ENCODE results near the gene MTMR2.

Gene MTMR2

GRCh38 chr11:95917193-95918036 lies 6.5 kb downstream of the MTMR2 start:
- Histone ChIP-seq H3K27ac (ENCODE audit: low read depth, low read length) (no peak overlapping the region), H3K9me3 (ENCODE audit: low read length) (no peaks in the 10 kb centered on the region), H3K9ac (ENCODE audit: low read length) (no peak overlapping the region), H3K4me1 (ENCODE audit: insufficient read depth, low read length) (peaks cover 4% of the 10 kb centered on the region), H3K36me3 (ENCODE audit: insufficient read depth, low read length) (no peaks in the 10 kb centered on the region), H3K27me3 (ENCODE audit: control insufficient read depth in 1 of 2, insufficient read depth in 2 of 2, low read length in 2 of 2) (no peaks in the 10 kb centered on the region), H3K4me3 (ENCODE audit: low read depth in 1 of 2, low read length in 2 of 2) (no peak overlapping the region)

DNA sequence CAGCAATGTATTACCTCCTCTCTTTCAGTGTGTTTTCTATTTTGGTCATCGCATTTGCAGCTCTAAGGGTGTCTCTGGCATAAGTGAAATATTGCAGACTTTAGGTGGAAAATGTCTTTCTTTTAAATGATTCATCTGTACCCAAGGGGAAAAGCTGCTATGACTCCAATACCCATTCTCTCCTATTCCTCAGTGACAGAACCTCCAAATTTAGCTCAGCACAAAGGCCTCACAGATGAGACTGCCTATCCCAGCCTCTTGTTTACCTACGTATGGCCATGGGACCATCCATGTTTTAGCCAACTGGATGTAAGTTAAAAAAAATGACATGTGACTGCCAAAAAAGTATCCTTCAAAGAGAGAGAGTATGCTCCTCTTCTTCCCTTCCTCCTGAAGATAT lies 7.9 kb downstream of the MTMR2 start:
- H3K27ac ChIP-seq (ENCODE audit: low read depth, low read length), result no peak overlapping the region
- no peaks in the 10 kb centered on the region for H3K4me1 ChIP-seq (ENCODE audit: insufficient read depth, low read length)
- no peak overlapping the region for H3K4me3 ChIP-seq (ENCODE audit: low read depth in 1 of 2, low read length in 2 of 2)

DNA sequence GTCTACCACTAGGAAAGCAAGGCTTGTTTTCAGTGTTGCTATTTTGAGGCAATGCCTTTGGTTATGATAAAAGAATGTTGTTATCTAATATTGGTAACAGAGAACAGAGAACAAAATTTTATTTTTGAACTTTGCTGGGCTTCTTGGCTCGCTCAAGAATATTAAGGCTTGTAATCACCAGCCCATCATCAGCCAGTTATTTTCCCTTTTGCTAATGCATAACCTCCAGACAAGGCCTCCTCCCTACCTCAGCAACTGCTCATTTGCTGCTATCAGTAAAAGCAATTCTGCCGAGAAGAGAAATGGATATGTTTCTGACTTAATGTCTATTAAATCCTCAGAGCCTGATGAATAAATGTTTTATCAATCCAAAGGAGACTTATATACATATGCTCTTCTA lies 8.9 kb downstream of the MTMR2 start:
- no peak overlapping the region for H3K27ac ChIP-seq (ENCODE audit: low read depth, low read length)
- no peaks in the 10 kb centered on the region for H3K36me3 ChIP-seq (ENCODE audit: insufficient read depth, low read length)
- no peaks in the 10 kb centered on the region for H3K4me1 ChIP-seq (ENCODE audit: insufficient read depth, low read length)
- H3K27me3 ChIP-seq (ENCODE audit: control insufficient read depth in 1 of 2, insufficient read depth in 2 of 2, low read length in 2 of 2), result no peaks in the 10 kb centered on the region
- H3K9me3 ChIP-seq (ENCODE audit: low read length), result no peaks in the 10 kb centered on the region
- no peak overlapping the region for H3K9ac ChIP-seq (ENCODE audit: low read length)
- H3K4me3 ChIP-seq (ENCODE audit: low read depth in 1 of 2, low read length in 2 of 2), result no peak overlapping the region

More for the DNA sequence above, 7.9 kb downstream of the MTMR2 start:
- Histone ChIP-seq H3K9ac (ENCODE audit: low read length) (no peak overlapping the region), H3K27me3 (ENCODE audit: control insufficient read depth in 1 of 2, insufficient read depth in 2 of 2, low read length in 2 of 2) (no peaks in the 10 kb centered on the region), H3K9me3 (ENCODE audit: low read length) (no peaks in the 10 kb centered on the region), H3K36me3 (ENCODE audit: insufficient read depth, low read length) (no peaks in the 10 kb centered on the region)

- Histone ChIP-seq H3K9me3 (ENCODE audit: low read length) (no peaks in the 10 kb centered on the region), H3K4me3 (ENCODE audit: low read depth in 1 of 2, low read length in 2 of 2) (no peak overlapping the region), H3K27ac (ENCODE audit: low read depth, low read length) (no peak overlapping the region), H3K36me3 (ENCODE audit: insufficient read depth, low read length) (no peaks in the 10 kb centered on the region), H3K9ac (ENCODE audit: low read length) (no peak overlapping the region), H3K4me1 (ENCODE audit: insufficient read depth, low read length) (no peaks in the 10 kb centered on the region), H3K27me3 (ENCODE audit: control insufficient read depth in 1 of 2, insufficient read depth in 2 of 2, low read length in 2 of 2) (no peaks in the 10 kb centered on the region)
These were observed 9.9 kb downstream of the MTMR2 start for GRCh38 chr11:95913830-95914615.

- Histone ChIP-seq H3K4me3 (ENCODE audit: low read depth in 1 of 2, low read length in 2 of 2) (no peak overlapping the region), H3K27me3 (ENCODE audit: control insufficient read depth in 1 of 2, insufficient read depth in 2 of 2, low read length in 2 of 2) (no peaks in the 10 kb centered on the region), H3K9me3 (ENCODE audit: low read length) (no peaks in the 10 kb centered on the region), H3K9ac (ENCODE audit: low read length) (no peak overlapping the region), H3K36me3 (ENCODE audit: insufficient read depth, low read length) (no peaks in the 10 kb centered on the region), H3K4me1 (ENCODE audit: insufficient read depth, low read length) (no peaks in the 10 kb centered on the region), H3K27ac (ENCODE audit: low read depth, low read length) (no peak overlapping the region)
These were observed 10.9 kb downstream of the MTMR2 start for GRCh38 chr11:95912902-95913560.

DNA sequence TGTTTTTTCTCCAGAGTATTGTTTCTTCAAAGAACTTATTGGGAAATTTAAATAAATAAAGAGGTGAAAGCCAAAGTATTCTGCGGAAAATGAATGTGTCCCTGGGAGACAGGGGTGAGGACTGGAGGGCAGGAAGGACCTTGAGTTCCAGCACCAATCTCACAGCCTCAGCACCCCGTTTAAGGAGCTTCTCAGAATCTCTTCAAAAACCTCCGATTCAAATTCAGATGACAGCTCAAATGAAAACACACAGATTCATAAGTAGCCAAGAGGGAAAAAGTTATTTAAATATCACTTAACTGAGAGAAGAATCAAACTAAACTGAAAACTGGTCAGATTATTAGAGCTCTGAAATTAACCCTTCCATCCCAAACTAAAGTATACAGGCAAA lies 12.5 kb downstream of the MTMR2 start:
- no peak overlapping the region for H3K27ac ChIP-seq (ENCODE audit: low read depth, low read length)

GRCh38 chr11:95910638-95911368 lies 13.1 kb downstream of the MTMR2 start:
- no peaks in the 10 kb centered on the region for H3K27me3 ChIP-seq (ENCODE audit: control insufficient read depth in 1 of 2, insufficient read depth in 2 of 2, low read length in 2 of 2)
- no peaks in the 10 kb centered on the region for H3K4me1 ChIP-seq (ENCODE audit: insufficient read depth, low read length)
- no peaks in the 10 kb centered on the region for H3K36me3 ChIP-seq (ENCODE audit: insufficient read depth, low read length)
- H3K9me3 ChIP-seq (ENCODE audit: low read length), result no peaks in the 10 kb centered on the region
- H3K27ac ChIP-seq (ENCODE audit: low read depth, low read length), result no peak overlapping the region
- no peak overlapping the region for H3K9ac ChIP-seq (ENCODE audit: low read length)
- no peak overlapping the region for H3K4me3 ChIP-seq (ENCODE audit: low read depth in 1 of 2, low read length in 2 of 2)

More for the DNA sequence above, 12.5 kb downstream of the MTMR2 start:
- no peaks in the 10 kb centered on the region for H3K9me3 ChIP-seq (ENCODE audit: low read length)
- H3K27me3 ChIP-seq (ENCODE audit: control insufficient read depth in 1 of 2, insufficient read depth in 2 of 2, low read length in 2 of 2), result no peaks in the 10 kb centered on the region
- H3K9ac ChIP-seq (ENCODE audit: low read length), result no peak overlapping the region
- H3K4me3 ChIP-seq (ENCODE audit: low read depth in 1 of 2, low read length in 2 of 2), result no peak overlapping the region
- H3K36me3 ChIP-seq (ENCODE audit: insufficient read depth, low read length), result no peaks in the 10 kb centered on the region
- H3K4me1 ChIP-seq (ENCODE audit: insufficient read depth, low read length), result no peaks in the 10 kb centered on the region

DNA sequence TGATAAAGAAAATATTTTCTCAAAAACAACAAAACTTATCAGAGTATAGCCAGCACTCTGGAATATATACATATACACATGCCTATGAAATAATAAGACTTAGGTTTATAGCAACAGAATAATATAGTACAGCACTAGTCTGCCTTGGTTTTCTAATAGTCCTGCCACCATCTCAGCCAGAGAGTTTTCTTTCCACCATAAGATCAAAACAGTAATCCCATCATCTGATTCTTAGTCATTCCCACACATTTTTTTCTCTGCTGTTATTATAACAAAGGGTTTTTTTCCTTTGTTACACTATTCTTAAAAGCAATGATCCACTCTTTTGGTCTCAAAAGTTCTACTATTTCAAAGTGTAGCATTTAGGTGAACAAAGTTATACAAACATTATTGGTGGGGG lies 15.1 kb downstream of the MTMR2 start:
- H3K4me1 ChIP-seq (ENCODE audit: insufficient read depth, low read length), result no peaks in the 10 kb centered on the region
- H3K27ac ChIP-seq (ENCODE audit: low read depth, low read length), result no peak overlapping the region
- H3K4me3 ChIP-seq (ENCODE audit: low read depth in 1 of 2, low read length in 2 of 2), result no peak overlapping the region
- no peaks in the 10 kb centered on the region for H3K36me3 ChIP-seq (ENCODE audit: insufficient read depth, low read length)
- H3K9me3 ChIP-seq (ENCODE audit: low read length), result no peaks in the 10 kb centered on the region
- no peaks in the 10 kb centered on the region for H3K27me3 ChIP-seq (ENCODE audit: control insufficient read depth in 1 of 2, insufficient read depth in 2 of 2, low read length in 2 of 2)
- H3K9ac ChIP-seq (ENCODE audit: low read length), result no peak overlapping the region

GRCh38 chr11:95907476-95907875 lies 16.4 kb downstream of the MTMR2 start:
- Histone ChIP-seq H3K36me3 (ENCODE audit: insufficient read depth, low read length) (no peaks in the 10 kb centered on the region), H3K4me3 (ENCODE audit: low read depth in 1 of 2, low read length in 2 of 2) (no peak overlapping the region), H3K27ac (ENCODE audit: low read depth, low read length) (no peak overlapping the region), H3K9me3 (ENCODE audit: low read length) (no peaks in the 10 kb centered on the region), H3K4me1 (ENCODE audit: insufficient read depth, low read length) (no peaks in the 10 kb centered on the region), H3K9ac (ENCODE audit: low read length) (no peak overlapping the region), H3K27me3 (ENCODE audit: control insufficient read depth in 1 of 2, insufficient read depth in 2 of 2, low read length in 2 of 2) (no peaks in the 10 kb centered on the region)

GRCh38 chr11:95904009-95904650 lies 19.8 kb downstream of the MTMR2 start:
- H3K27me3 ChIP-seq (ENCODE audit: control insufficient read depth in 1 of 2, insufficient read depth in 2 of 2, low read length in 2 of 2), result no peaks in the 10 kb centered on the region
- H3K4me1 ChIP-seq (ENCODE audit: insufficient read depth, low read length), result no peaks in the 10 kb centered on the region
- H3K4me3 ChIP-seq (ENCODE audit: low read depth in 1 of 2, low read length in 2 of 2), result no peak overlapping the region
- H3K36me3 ChIP-seq (ENCODE audit: insufficient read depth, low read length), result no peaks in the 10 kb centered on the region
- no peak overlapping the region for H3K9ac ChIP-seq (ENCODE audit: low read length)
- no peak overlapping the region for H3K27ac ChIP-seq (ENCODE audit: low read depth, low read length)
- no peaks in the 10 kb centered on the region for H3K9me3 ChIP-seq (ENCODE audit: low read length)

Data from muscle layer of colon (tissue), 2 donors.